HUDEP-2 (cell line): ENCODE results near the gene AASDH.

ENCODE experiments used
- DNase-seq, 76 experiments: peaks; one replicate each; lab custom pipeline; 2025; ENCODE audit not compliant: unreplicated experiment in 76 of 76; lab: John Stamatoyannopoulos, UW

The AASDH gene

DNA sequence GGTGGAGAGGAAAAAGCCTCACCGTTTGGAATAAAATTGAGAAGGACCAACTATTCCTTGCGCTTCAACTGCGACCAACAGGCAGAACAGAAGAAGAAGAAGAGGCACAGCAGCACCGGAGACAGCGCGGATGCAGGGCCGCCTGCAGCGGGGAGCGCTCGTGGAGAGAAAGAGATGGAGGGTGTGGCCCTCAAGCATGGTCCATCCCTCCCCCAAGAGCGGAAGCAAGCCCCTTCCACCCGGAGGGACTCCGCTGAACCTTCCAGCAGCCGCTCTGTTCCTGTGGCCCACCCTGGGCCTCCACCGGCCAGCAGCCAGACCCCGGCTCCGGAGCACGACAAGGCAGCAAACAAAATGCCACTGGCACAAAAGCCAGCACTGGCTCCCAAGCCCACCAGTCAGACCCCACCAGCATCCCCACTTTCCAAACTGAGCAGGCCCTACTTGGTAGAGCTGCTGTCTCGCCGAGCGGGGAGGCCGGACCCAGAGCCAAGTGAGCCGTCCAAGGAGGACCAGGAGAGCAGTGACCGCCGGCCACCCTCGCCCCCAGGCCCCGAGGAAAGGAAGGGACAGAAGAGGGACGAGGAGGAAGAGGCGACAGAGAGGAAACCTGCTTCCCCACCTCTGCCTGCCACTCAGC is 71.2 kb downstream of the AASDH start:
- DNase-seq = no peak

DNA sequence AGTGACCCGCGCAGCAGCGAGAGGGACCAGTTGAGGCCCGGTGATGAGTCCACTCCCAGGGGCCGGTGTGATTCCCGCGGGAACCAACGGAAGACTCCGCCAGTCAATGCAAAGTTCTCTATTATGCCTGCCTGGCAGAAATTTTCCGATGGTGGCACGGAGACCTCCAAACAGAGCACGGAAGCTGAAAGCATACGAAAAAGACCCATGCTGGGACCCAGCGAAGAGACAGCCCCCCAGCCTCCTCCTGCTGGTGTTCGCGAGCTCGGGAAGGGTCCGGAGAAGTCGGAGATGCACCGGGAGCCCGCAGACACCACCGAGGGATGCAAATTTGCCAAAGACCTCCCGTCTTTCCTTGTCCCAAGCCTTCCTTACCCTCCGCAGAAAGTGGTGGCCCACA is 71.7 kb downstream of the AASDH start:
- DNase-seq = no peak

DNA sequence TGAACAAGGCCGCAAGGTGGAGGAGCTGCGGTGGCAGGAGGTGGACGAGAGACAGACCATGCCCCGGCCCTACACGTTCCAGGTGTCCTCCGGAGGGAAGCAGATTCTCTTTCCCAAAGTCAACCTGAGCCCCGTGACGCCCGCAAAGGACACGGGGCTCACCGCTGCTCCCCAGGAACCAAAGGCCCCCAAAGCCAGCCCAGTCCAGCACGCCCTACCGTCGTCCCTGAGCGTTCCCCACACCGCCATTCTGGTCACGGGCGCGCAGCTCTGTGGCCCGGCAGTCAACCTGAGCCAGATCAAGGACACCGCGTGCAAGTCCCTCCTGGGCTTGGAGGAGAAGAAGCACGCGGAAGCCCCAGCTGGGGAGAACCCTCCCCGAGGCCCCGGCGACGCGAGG is 72.2 kb downstream of the AASDH start:
- DNase-seq = no peak

- DNase-seq = no peak
Observed at GRCh38 chr4:56314207-56314915, 72.9 kb downstream of the AASDH start.

DNA sequence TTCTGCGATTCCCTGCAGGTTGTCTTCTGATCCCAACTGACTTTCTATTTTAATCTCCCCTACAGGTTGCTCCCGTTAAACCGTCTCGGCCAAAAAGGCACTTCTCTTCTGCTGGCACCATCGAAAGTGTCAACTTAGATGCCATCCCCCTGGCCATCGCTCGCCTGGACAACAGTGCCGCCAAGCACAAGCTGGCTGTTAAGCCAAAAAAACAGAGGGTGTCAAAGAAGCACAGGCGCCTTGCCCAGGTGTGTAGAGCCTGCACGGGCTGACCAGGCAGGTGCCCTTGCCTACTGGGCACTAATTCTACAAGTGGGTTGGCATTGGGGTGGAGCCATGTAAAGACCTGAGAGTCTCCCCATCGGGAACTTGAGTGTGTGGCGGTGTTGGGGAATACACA is 74.2 kb downstream of the AASDH start:
- DNase-seq = no peak

- DNase-seq = no peak
Observed at GRCh38 chr4:56311299-56311975, 75.9 kb downstream of the AASDH start.

DNA sequence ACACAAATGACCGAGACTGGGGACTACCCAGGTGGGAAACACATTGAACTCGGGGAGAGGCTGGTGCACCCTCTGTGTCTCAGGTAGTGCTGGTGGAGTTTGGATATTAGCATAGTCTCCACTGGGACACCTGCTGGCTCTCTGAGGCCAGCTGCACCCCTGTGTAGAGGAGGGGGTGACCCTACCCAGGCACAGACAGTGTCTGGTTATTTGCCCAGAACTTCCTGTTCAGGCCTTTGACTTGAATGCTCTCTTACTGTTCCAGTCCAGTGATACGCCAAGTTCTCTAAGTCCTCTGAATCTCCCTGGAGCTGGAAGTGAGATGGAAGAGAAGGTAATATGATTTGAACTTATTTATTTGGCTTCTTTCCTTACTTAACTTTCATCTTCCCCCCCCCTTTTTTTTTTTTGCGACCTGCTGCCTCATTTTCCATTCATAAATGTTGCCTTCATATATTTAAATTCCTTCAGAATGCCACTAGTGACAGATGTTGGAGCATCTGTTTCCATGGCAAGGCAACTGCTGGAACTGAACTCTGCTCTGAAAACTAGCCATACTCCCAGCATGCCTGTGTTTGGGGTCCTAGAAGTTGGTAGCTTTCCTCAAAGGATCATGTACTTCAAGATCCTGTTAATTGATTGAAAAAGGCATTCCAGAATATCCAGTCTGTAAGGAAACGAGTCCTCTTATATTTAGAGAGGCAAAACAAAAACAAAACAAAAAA is 76.7 kb downstream of the AASDH start:
- DNase-seq = no peak

DNA sequence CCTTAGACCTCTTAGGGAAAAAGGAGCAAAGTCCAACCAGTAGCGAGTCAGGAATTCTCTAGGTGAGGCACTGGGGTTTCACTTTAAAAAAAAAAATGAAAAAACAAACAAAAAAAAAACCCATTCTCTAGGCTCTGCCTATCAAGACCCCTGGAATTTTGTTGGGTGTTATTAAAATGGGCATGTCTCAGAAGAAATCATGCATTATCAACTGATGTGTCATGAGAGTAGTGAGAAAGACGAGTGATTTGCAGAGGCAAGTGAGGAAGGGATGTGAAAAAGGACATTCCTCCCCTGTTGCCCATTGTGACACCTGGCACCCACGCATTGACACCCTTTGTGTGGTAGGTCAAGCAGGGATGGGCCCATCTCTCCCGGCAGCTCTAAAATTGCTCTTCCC is 78.9 kb downstream of the AASDH start:
- DNase-seq = no peak

- no peak for DNase-seq
Observed at GRCh38 chr4:56307423-56307822, 79.9 kb downstream of the AASDH start.

DNA sequence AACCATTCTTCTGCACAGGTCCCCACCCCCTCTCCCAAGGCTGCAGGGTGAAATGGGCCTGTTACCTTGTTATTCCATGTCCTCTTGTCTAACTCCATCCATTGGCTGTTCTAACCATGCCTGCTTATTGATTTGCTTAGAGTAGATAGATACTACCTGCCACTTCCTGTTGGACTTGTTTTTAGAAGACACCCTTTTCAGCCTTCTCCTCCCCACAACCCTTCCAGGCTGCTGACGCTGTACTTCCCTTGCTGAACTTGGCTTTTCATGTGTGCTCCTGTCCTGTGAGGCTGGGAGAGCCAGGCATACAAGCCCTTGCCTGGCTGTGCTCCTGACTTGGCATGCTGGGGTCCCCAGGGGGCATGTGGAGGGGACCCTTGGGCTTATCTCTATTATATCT is 81.9 kb downstream of the AASDH start:
- DNase-seq = no peak

DNA sequence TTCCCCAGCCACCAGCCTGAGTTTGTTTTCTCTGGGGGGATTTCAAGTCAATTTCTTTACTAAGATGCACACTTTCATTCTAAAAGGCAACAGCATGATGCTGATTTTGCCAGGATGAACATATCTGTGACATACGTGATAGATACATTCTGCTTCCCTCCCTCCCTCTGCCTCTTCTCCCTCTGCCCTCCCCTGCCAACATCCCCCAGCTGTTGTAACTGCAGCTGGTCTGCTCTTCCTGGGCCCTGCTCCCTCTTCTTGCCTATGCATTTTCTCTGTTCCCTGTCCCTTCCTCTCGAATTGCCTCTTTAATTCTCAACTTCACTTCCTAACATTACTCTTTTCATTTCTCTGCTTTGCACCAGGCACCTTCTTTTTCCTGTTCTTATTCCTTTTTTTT is 83.4 kb downstream of the AASDH start:
- DNase-seq = no peak

DNA sequence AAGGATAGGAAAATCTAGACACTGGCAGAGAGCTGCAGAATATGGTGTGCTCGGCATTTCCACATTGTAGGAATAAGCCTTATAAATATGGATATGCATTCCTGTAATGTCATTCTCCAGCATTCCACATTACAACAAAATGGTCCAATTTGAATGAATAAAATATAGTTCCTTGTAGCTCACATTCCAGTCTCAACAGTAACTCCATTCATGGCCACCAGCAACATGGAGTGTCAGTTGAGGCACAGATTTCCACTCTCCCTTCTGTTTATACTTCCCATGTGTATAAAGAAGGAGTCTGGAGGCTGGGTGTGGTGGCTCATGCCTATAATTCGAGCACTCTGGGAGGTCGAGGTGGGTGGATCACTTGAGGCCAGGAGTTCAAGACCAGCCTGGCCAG is 84.5 kb downstream of the AASDH start:
- no peak for DNase-seq

DNA sequence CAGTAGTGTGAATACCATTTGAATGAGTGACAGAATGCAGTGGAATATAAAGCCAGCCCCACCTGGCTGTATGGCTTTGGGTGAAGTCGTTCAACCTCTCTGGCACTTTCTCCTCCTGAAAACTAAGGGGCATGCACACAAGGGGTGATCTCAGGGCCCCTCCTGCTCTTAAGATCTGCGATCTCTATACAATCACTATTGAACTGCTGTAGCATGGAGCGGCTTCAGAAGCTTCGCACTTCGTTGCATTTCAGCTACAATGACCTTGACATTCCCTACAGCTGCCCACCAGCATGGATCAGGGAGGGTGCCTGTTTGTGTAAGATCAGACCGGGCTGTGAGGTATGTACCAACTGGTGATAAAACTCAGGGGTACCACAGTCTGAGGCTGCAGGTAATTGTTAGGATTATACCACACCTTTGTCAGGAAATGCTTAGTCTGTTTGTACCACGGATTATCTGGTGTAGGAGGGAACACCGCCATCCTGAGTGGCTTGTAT is 85.2 kb downstream of the AASDH start:
- DNase-seq = peak in 1 of 76 experiments; percentile 1

- peak in 68 of 76 experiments; percentile 1 to 75 (median 44) for DNase-seq
Observed at GRCh38 chr4:56301181-56301996, 85.9 kb downstream of the AASDH start.

GRCh38 chr4:56298236-56298635 is 89.1 kb downstream of the AASDH start:
- no peak for DNase-seq

DNA sequence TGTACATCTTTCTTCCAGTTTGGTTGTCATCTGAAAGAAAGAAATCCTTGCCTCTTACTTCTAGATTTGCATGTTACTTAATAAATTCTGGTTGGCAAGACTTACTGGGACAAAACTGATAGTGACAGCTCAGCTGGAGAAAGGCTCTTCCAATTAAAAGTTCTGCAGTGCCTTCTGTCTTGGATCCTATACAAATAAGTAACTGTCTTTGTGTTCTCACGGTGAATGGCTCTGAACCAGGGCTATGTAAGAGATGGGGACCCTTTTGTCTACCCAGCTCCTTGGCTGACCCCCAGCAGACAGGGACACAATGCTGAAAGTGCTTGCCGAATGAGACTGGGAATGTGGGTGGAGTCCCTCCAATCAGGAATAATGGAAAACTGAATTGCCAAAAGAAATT is 89.5 kb downstream of the AASDH start:
- no peak for DNase-seq

DNA sequence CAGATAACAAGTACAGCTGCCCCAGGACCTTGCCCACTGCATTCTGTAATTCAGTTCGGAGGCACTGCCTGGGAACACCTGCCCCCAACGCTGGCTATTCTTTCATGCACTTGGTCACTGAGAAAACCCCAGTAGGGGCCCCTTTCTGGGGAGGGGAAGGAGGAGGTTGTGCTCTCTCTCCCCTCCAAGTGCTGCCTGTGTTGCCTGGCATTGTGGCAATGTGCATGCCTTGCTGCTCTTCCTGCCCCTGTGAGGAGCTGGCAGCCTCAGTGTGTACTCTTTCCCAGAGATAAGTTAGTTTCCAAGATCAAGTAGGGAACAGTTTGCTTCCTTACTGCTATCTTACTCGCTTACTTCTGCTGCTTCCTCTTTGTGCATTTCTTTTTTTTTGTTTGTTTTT is 90.8 kb downstream of the AASDH start:
- no peak for DNase-seq

GRCh38 chr4:56293121-56293520 is 94.2 kb downstream of the AASDH start:
- DNase-seq = no peak

DNA sequence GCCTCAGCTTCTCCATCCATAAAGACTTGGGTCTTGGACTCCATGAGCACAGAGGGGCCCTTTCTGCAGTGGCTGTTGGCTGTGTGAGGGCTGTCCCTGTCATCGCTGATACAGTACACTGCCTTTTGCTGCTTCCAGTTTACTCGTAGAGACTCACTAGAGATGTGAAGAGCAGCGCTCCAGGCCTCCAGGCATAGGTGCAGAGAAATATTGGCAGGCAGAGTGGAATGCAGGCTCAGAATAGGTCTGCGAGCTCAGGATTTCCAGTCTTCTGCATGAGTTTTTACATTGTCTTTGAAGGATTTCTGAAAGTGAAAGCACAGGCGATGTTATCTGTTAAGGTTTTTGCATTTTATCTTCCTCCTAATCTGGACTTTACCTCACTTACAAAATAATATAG is 97.4 kb downstream of the AASDH start:
- DNase-seq = no peak

GRCh38 chr4:56288663-56289062 is 98.6 kb downstream of the AASDH start:
- DNase-seq = no peak
